Effector memory CD8-positive, alpha-beta T cell (primary cell): ENCODE data around the gene DHDH.

Experiments
- ATAC-seq: fragments of 150-1000 bp; cut with Tn5 transposase; replicated peaks from 2 replicates; pipeline ENCODE4 v1.10.0; 2021; ENCODE audit warnings: mild to moderate bottlenecking, moderate library complexity
- DNase-seq, 3 experiments: peaks; one replicate each; pipeline ENCODE4 v3.0.0; 2021
- H3K27ac Mint-ChIP-seq, 2 donors: one replicate each; pipeline ENCODE4 v1.8.0; 2022; ENCODE audit warnings: mild to moderate bottlenecking in 2 of 2, mixed read lengths in 2 of 2, moderate library complexity in 2 of 2
- H3K27me3 Mint-ChIP-seq, 2 donors: one replicate each; pipeline ENCODE4 v1.8.0; 2022; ENCODE audit warnings: mixed read lengths in 2 of 2
- H3K36me3 Mint-ChIP-seq: one replicate; pipeline ENCODE4 v1.8.0; 2022; ENCODE audit warnings: mild to moderate bottlenecking, moderate library complexity, mixed read lengths; ENCODE audit not compliant: insufficient read depth
- H3K4me1 Mint-ChIP-seq, 2 donors: one replicate each; pipeline ENCODE4 v1.8.0; 2022; ENCODE audit warnings: low read depth in 2 of 2, mixed read lengths in 2 of 2
- H3K4me3 Mint-ChIP-seq, 2 donors: one replicate each; pipeline ENCODE4 v1.8.0; 2022; ENCODE audit warnings: mild to moderate bottlenecking in 2 of 2, mixed read lengths in 2 of 2, moderate library complexity in 2 of 2
- H3K9me3 Mint-ChIP-seq, 2 donors: one replicate each; pipeline ENCODE4 v1.8.0; 2022; ENCODE audit warnings: mixed read lengths in 2 of 2

Gene DHDH

GRCh38 chr19:48945817-48946216, 12.3 kb downstream of the DHDH start:
- DNase-seq: no peak
- Mint-ChIP-seq H3K4me3 (no peak overlapping the region), H3K27ac (no peak overlapping the region), H3K9me3 (no peaks in the 10 kb centered on the region), H3K36me3 (no peaks in the 10 kb centered on the region), H3K4me1 (no peaks in the 10 kb centered on the region), H3K27me3 (no peaks in the 10 kb centered on the region)
- no peak for ATAC-seq

- DNase-seq (no peak), ATAC-seq (no peak)
- no peaks in the 10 kb centered on the region for H3K4me1 Mint-ChIP-seq
- no peaks in the 10 kb centered on the region for H3K9me3 Mint-ChIP-seq
- H3K4me3 Mint-ChIP-seq: no peak overlapping the region
- H3K36me3 Mint-ChIP-seq: no peaks in the 10 kb centered on the region
- no peaks in the 10 kb centered on the region for H3K27me3 Mint-ChIP-seq
- H3K27ac Mint-ChIP-seq: no peak overlapping the region
Observed at GRCh38 chr19:48946463-48947257, 13.2 kb downstream of the DHDH start.

- no peaks in the 10 kb centered on the region for H3K27me3 Mint-ChIP-seq
- H3K4me3 Mint-ChIP-seq: no peak overlapping the region
- no peaks in the 10 kb centered on the region for H3K9me3 Mint-ChIP-seq
- DNase-seq (no peak), ATAC-seq (no peak)
- no peaks in the 10 kb centered on the region for H3K4me1 Mint-ChIP-seq
- H3K36me3 Mint-ChIP-seq: no peaks in the 10 kb centered on the region
- H3K27ac Mint-ChIP-seq: no peak overlapping the region
Observed at GRCh38 chr19:48947258-48947542, 13.7 kb downstream of the DHDH start.

GRCh38 chr19:48950159-48950558, 16.7 kb downstream of the DHDH start:
- no peak overlapping the region for H3K4me3 Mint-ChIP-seq
- no peak overlapping the region for H3K27ac Mint-ChIP-seq
- no peaks in the 10 kb centered on the region for H3K9me3 Mint-ChIP-seq
- peaks cover 3 to 4% of the 10 kb centered on the region in 2 donors for H3K4me1 Mint-ChIP-seq
- H3K27me3 Mint-ChIP-seq: no peaks in the 10 kb centered on the region
- no peak for ATAC-seq
- DNase-seq: no peak
- H3K36me3 Mint-ChIP-seq: peaks cover 7% of the 10 kb centered on the region

GRCh38 chr19:48950830-48951519, 17.5 kb downstream of the DHDH start:
- DNase-seq (no peak), ATAC-seq (no peak)
- H3K4me3 Mint-ChIP-seq: no peak overlapping the region
- peaks cover 10% of the 10 kb centered on the region for H3K36me3 Mint-ChIP-seq
- H3K27ac Mint-ChIP-seq: no peak overlapping the region
- no peaks in the 10 kb centered on the region for H3K27me3 Mint-ChIP-seq
- no peaks in the 10 kb centered on the region for H3K9me3 Mint-ChIP-seq
- peaks cover 9 to 11% of the 10 kb centered on the region in 2 donors for H3K4me1 Mint-ChIP-seq

- peaks cover 16% of the 10 kb centered on the region in 2 donors for H3K4me1 Mint-ChIP-seq
- peaks cover 21% of the 10 kb centered on the region for H3K36me3 Mint-ChIP-seq
- DNase-seq (no peak), ATAC-seq (no peak)
- H3K4me3 Mint-ChIP-seq: peak overlapping the region in 1 of 2 donors; percentile 42
- no peaks in the 10 kb centered on the region for H3K27me3 Mint-ChIP-seq
- H3K9me3 Mint-ChIP-seq: no peaks in the 10 kb centered on the region
- H3K27ac Mint-ChIP-seq: no peak overlapping the region
Observed at GRCh38 chr19:48953141-48953540, 19.6 kb downstream of the DHDH start.

- H3K4me1 Mint-ChIP-seq: peaks cover 16 to 18% of the 10 kb centered on the region in 2 donors
- H3K36me3 Mint-ChIP-seq: peaks cover 25% of the 10 kb centered on the region
- DNase-seq (no peak), ATAC-seq (no peak)
- no peaks in the 10 kb centered on the region for H3K9me3 Mint-ChIP-seq
- H3K27ac Mint-ChIP-seq: peak overlapping the region; percentile 89 to 91
- H3K4me3 Mint-ChIP-seq: peak overlapping the region; percentile 88 to 91
- no peaks in the 10 kb centered on the region for H3K27me3 Mint-ChIP-seq
Observed at GRCh38 chr19:48953990-48954594, 20.6 kb downstream of the DHDH start.

GRCh38 chr19:48954595-48955307, 21.3 kb downstream of the DHDH start, which contains the start of gene BAX:
BAX (plus strand) TSS chr19:48954875; CDS start chr19:48954929, 54 bp downstream.
- H3K4me1 Mint-ChIP-seq: peaks cover 16 to 18% of the 10 kb centered on the region in 2 donors
- peak within 1 kb of the TSS; percentile 88 to 91 for H3K4me3 Mint-ChIP-seq
- H3K36me3 Mint-ChIP-seq: peaks cover 25% of the 10 kb centered on the region
- DNase-seq: peak; percentile 68 to 77 (median 74)
- H3K27me3 Mint-ChIP-seq: no peaks in the 10 kb centered on the region
- ATAC-seq: peak; percentile 93
- no peaks in the 10 kb centered on the region for H3K9me3 Mint-ChIP-seq
- peak within 1 kb of the TSS; percentile 89 to 91 for H3K27ac Mint-ChIP-seq

GRCh38 chr19:48955308-48955958, 21.9 kb downstream of the DHDH start:
- ATAC-seq (no peak), DNase-seq (no peak)
- Mint-ChIP-seq H3K4me3 (peak overlapping the region; percentile 88 to 91), H3K9me3 (no peaks in the 10 kb centered on the region), H3K36me3 (peaks cover 25% of the 10 kb centered on the region), H3K27me3 (no peaks in the 10 kb centered on the region), H3K27ac (peak overlapping the region; percentile 69 to 91), H3K4me1 (peaks cover 16 to 18% of the 10 kb centered on the region in 2 donors)

GRCh38 chr19:48958006-48958405, 24.5 kb downstream of the DHDH start:
- no peak for DNase-seq
- Mint-ChIP-seq H3K9me3 (no peaks in the 10 kb centered on the region), H3K27ac (no peak overlapping the region), H3K4me1 (peaks cover 29 to 38% of the 10 kb centered on the region in 2 donors), H3K27me3 (no peaks in the 10 kb centered on the region), H3K36me3 (peaks cover 33% of the 10 kb centered on the region), H3K4me3 (no peak overlapping the region)
- ATAC-seq: no peak

GRCh38 chr19:48959341-48960239, 26.1 kb downstream of the DHDH start:
- peak overlapping the region in 1 of 2 donors; percentile 39 for H3K27ac Mint-ChIP-seq
- H3K27me3 Mint-ChIP-seq: no peaks in the 10 kb centered on the region
- no peaks in the 10 kb centered on the region for H3K9me3 Mint-ChIP-seq
- DNase-seq (no peak), ATAC-seq (no peak)
- peaks cover 33% of the 10 kb centered on the region for H3K36me3 Mint-ChIP-seq
- peaks cover 41 to 49% of the 10 kb centered on the region in 2 donors for H3K4me1 Mint-ChIP-seq
- no peak overlapping the region for H3K4me3 Mint-ChIP-seq

- H3K4me3 Mint-ChIP-seq: no peak overlapping the region
- no peak for DNase-seq
- peaks cover 47 to 54% of the 10 kb centered on the region in 2 donors for H3K4me1 Mint-ChIP-seq
Observed at GRCh38 chr19:48961051-48961649, 27.7 kb downstream of the DHDH start.

More at GRCh38 chr19:48961051-48961649, 27.7 kb downstream of the DHDH start:
- Mint-ChIP-seq H3K36me3 (peaks cover 42% of the 10 kb centered on the region), H3K9me3 (no peaks in the 10 kb centered on the region), H3K27me3 (no peaks in the 10 kb centered on the region), H3K27ac (no peak overlapping the region)
- ATAC-seq: no peak
